HG03159 (cell line): Measurements from ENCODE around the gene ZNF273.
A peak's percentile ranks its signal among the peaks of the same experiment; 100 is the strongest.
"Not testable (repeated sequence)": the region's sequence is repeated elsewhere in the genome, so short reads cannot be mapped to it uniquely, and the experiment has no call there.

Experiments
- ATAC-seq: cut with Tn5 transposase; IDR thresholded peaks from one replicate; pipeline ENCODE4 v1.9.1; 2021; ENCODE audit warnings: mild to moderate bottlenecking, moderate library complexity; ENCODE audit not compliant: unreplicated experiment

The ZNF273 gene

DNA sequence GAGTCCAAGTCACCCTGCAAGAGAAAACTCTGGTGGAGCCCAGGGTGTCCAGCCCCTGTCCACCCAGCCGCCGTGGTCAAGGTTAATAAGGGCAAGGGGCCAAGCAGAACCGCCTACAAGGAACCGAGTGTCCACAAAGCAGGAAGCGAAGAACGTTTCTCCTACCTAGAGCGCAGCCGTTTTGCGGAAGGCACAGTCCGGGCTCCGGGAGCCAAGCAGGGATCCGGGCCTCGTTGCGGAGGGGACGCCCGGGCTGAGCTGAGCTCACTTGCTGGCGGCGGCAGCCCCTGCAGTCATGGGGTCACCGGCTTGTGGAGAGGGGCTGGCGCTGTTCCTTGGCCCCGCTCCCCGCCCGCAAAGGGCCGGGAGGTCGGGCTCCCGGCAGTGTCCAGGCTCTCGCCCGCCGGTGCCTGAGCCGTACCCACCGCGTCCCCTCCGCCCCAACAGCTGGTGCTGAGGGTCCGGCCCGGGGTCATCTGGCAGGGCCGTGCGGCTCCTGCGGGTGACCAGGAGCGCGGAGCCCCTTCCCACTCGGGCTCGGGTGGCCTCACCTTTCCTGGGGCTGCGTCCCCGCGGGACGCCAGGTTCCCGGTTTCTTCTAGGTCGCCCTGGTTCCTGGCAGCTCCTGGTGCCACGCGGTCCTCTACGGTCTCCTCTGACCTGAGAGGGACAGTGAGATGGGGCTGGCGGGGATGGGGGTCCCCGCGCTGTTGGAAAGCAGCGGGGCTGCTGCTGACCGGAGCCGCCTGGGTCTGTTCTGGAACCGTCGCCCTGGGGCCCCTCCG is 14.0 kb upstream of the ZNF273 start:
- peak; percentile 35 for ATAC-seq

DNA sequence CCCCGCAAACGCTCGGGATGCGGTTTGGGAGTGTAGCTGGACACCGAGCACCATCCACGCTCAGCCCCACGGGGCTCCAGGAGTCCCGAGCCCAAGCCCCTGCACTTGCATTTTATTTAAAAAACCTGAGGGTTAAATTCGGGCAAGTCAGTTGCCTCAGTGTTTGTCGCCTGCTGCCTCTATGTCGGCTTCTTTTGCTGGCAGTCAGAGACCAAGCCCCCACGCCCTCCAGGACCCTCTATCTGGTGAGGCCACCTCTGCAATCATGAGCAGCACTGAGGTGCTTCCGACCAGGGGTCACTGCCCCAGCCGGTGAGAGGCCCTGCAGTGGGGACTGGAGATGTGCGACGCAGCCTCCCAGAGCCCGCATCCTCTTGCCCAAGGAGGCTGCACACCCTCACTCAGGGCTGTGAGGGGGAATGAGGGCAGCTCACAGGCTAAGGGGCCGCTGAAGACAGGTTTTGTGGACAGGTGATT is 13.3 kb upstream of the ZNF273 start:
- no peak for ATAC-seq

DNA sequence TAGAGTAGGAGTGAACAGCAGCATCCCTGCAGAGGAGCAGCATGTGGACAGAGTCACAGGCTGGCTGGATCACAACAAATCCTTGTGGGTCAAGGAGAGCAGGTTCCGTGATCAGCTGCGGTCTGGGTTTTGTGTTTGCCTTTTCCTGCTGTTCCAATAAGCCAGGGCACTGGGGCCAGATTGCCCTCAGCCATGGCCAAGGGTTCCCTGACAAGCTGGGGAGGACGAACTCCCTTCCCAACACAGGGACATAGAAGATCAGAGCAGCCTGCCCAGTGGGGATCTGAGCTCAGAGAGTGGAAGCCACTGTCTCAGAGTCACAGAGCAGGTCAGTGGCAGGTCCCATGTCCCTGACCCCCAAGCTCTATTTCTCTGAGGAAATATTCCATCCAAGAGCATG is 12.8 kb upstream of the ZNF273 start:
- not testable (repeated sequence) for ATAC-seq

DNA sequence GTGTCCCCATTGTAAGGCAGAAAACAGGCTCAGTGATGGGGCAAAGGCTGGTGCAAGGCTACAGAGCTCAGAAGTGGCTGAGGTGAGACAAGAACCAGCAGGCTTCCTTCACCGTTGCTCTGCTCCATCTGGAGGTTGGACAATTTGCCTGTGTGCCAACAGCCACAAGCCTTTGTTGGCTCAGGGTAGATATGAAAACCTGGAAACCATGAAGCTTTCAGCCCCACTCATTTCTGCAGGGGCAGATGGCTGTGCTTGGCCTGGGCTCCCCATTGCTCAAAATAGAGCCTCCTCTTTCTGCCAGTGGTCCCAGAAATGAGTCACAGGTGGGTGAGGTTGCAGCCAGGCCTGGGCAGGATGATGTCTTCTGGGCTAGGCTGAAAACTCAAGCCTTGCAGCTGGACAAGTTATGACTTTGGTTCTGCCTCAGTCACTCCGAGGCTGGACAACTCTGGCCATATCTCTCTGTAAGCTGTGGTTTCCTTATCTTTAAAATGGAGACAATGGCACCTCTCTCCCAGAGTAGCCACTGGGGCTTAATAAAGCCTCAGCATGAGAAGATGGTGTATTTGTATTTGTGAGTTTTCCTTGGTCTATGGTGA is 12.2 kb upstream of the ZNF273 start:
- ATAC-seq = no peak

DNA sequence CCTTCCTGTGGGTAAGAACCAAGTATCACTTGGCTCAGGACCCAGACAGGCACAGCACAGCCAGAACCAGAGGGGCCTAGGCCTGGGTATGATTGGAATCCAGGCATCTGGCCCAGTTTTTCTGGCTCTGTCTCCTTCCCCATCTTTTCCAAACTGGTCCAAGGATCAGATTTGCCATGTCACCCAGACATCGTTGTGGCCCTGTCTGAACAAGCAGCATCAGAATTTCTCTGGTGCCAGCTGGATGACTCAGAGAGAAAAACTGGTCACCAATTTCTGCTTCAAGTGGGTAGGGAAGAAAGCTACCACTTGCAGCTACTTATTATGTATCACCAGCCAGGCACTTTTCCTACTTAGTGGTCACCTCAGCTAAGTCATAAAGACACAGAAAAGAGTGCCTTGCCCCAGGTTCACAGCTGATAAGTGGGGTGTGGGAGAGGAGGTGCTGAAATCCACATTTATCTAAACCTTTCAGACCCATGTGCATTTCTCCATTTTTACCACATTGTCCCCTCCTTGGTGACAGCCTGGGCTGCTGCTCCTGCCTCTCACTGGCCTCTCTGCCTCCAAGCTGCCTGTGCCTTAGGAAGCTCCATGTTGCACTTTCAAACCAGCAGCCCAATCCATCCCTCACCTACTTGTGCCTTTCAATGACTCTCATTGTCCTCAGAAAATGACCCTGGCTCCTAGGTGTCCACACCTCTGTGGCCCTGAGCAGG is 11.6 kb upstream of the ZNF273 start:
- ATAC-seq = not testable (repeated sequence)

DNA sequence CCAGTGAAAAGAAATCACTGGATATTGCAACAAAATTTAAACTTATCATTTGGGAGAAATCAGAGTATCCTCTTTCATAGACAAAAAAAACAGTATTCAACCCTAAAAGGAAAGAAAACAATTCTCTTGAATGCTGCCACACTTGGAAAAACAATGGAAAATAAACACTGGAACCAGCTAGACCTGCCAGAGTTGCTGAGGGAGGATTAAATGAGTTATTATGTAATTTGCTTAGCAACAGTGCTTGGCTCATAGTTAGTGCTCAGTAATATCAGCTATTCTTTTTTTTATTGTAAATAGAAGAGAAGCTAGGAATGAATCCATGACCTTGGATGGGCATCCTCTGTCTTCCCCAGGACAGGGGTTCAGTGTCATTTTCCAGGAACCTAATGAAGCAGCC is 11.0 kb upstream of the ZNF273 start:
- ATAC-seq = no peak

DNA sequence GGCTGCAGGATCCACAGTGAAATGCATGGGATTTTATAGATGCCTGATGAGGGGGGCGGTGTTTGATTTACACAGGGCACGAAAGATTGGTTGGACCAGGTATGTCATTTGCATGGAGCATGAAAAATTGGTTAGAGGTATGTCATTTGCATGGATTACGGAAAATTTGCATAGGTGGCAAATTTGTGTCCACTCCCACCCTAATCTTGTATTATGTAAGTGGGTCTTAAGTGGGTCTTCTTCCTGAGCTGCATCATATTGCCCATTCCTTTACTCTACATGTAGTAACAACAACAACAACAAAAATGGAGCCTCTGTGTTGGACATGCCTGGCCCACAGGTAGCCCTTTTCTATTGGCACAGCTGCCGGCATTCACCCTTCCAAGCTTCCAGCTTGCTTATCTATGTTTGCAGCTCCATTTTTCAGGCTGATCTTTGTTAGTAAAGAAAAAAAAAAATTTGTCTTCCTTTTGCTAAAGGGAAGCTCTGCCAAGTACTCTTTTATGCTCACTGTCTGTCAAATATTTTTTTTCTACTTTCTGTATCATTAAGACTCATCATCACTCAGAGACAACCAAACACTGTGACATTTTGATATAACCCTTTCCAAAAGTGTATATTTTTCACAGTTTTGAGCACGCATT is 10.3 kb upstream of the ZNF273 start:
- no peak for ATAC-seq

DNA sequence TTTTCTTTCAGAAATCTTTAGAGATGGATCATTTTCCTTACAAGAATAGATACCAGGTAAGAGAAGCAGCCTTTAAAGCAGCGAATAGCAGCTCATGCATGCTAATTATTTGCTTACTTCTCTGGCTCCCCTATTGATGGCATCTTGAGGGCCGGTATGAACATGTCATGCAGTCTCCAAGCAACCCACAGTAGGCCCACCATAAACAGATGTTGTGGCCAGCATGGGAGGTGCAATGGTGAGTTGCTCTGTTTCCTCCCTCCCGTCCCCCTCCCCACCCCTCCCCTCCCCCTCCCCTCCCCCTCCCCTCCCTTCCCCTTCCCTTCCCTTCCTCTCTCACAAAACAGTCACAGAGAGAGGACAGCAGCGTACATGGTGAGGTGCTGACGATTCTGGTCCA is 9.7 kb upstream of the ZNF273 start:
- ATAC-seq = no peak

DNA sequence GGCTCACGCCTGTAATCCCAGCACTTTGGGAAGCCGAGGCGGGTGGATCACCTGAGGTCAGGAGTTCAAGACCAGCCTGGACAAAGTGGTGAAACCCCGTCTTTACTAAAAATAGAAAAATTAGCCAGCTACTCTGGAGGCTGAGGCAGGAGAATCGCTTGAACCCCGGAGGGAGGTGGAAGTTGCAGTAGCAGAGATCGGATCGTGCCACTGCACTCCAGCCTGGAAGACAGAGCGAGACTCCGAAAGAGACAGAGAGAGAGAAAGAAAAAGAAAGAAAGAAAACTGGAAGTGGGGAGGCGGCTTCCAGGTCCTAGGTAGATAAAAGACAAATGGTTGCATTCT is 640 bp upstream of the ZNF273 start:
- ATAC-seq = not testable (repeated sequence)

DNA sequence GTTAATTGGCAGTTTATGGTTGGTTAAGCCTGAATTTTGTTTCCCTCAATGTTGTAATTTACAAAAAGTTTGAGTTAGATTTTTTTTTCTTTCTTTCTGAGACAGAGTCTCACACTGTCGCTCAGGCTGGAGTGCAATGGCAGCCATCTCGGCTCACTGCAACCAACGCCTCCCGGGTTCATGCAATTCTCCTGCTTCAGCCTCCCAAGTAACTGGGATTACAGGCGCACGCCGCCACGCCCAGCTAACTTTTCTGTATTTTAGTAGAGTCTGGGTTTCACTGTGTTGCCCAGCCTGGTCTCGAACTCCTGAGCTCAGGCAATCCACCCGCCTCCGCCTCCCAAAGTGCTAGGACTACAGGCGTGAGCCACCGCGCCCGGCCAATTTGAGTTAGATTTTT is 935 bp downstream of the ZNF273 start:
- no peak for ATAC-seq

DNA sequence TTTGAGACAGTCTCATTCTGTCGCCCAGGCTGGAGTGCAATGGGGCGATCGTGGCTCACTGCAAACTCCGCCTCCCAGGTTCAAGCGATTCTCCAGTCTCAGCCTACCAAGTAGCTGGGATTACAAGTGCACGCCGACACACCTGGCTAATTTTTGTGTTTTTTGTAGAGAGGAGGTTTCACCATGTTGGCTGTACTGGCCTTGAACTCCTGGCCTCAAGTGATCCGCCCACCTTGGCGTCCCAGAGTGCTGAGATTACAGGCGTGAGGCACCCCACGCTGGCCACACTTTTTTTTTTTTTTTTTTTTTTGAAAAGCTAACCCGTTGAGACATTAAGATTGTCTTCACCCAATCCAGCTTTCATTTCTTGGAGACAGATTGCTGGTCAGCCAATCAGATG is 2.1 kb downstream of the ZNF273 start:
- ATAC-seq = no peak

DNA sequence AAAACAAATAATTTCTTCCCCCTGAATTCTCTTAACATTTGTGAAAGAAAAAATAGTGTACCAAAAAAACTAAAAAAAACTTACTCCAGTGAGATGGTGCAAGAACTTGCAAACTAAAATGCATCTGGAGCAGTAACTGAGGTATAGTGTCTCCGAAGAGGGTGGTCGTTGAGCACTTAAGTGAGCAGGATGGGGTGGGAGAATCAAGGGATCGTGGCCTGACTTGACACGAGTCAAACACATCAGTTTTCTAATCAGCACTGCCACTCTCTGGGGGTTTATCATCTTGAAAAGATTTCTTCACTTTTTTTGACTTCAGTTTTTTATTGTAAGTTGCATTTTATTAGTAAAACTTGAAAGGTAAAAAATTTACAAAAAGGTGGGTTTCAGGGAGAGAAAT is 2.5 kb downstream of the ZNF273 start:
- ATAC-seq = no peak

DNA sequence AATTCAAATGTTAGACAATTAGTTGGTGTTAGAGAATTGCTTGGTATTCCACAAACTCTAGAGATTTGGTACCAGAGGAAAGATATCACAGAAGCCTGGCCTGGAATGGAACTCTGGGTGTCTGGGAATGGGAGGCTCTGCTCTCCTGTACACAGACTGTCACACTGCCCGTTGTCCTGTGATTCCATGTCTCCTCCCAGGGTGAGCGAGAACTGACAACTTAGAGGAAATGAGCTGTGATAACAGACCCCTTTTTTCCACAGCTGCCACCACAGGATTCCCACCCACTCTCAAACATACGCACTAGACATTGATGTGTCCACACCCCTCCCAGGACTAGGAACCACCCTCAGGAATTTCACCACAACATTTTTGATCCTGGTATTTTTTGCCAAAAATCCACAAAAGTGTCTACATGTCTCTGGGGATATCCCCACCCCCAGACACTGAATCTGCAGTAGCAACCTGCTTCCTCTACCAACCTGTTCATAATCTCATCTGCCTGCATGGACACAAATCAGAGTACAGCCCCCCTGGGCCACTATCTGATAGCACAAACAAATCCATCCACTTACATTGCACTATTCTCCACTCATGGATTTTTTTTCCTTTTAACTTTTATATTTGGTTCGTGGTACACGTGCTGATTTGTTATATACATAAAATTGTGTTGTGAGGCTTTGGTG is 4.7 kb downstream of the ZNF273 start:
- ATAC-seq = no peak

DNA sequence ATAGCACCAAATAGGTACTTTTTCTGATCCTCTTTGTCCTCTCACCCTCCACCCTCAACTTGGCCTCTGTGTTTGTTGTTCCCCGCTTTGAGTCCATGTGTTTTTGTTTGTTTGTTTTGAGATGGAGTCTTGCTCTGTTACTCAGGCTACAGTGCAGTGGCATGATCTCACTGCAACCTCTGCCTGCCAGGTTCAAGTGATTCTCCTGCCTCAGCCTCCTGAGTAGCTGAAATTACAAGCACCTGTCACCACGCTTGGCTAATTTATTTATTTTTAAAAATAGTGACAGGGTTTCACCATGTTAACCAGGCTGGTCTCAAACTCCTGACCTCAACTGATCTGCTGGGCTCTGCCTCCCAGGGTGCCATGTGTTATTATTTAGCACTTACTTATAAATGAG is 5.3 kb downstream of the ZNF273 start:
- ATAC-seq = no peak

DNA sequence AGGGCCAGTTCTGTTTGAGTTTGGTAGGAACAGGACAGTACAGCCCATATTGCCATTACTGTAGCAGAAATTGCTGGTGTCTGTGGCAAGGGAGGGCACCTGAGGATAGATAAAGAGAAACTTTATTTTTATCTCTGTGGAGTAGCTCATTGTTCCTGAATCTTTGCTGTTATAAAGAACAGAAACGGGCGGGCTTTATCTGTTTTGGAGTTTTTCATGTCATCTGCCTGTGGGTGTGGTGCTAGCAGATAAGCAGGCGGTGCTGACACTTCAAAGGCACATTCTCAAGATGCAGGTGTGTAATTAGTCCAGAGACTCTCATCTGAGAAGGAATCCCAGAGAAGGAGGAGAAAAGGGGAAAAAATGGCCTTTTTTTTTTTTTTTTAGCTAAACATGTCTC is 11.5 kb downstream of the ZNF273 start:
- no peak for ATAC-seq

DNA sequence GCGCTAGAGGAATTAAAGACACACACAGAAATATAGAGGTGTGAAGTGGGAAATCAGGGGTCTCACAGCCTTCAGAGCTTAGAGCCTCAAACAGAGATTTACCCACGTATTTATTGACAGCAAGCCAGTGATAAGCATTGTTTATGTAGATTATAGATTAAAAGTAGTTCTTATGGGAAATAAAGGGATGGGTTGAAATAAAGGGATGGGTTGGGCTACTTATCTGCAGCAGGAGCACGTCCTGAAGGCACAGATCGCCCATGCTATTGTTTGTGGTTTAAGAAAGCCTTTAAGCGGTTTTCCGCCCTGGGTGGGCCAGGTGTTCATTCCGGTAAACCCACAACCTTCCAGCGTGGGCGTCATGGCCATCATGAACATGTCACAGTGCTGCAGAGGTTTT is 12.2 kb downstream of the ZNF273 start:
- ATAC-seq = not testable (repeated sequence)

DNA sequence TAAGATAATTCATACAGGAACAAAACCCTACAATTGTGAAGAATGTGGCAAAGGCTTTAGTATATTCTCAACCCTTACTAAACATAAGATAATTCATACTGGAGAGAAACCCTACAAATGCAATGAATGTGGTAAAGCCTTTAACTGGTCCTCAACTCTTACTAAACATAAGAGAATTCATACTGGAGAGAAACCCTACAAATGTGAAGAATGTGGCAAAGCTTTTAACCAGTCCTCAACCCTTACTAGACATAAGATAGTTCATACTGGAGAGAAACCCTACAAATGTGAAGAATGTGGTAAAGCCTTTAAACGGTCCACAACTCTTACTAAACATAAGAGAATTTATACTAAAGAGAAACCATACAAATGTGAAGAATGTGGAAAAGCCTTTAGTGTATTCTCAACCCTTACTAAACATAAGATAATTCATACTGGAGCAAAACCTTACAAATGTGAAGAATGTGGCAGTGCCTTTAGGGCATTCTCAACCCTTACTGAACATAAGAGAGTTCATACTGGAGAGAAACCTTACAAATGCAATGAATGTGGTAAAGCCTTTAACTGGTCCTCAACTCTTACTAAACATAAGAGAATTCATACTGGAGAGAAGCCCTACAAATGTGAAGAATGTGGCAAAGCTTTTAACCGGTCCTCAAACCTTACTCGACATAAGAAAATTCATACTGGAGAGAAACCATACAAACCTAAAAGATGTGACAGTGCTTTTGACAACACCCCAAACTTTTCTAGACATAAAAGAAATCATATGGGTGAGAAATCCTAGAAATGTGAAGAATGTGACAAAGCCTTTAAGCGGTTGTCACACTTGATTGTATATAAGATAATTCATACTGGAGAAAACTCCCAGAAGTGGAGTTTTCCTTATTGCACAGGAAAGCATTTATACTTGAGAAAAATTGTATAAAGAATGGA is 25.4 kb downstream of the ZNF273 start:
- ATAC-seq = not testable (repeated sequence)

DNA sequence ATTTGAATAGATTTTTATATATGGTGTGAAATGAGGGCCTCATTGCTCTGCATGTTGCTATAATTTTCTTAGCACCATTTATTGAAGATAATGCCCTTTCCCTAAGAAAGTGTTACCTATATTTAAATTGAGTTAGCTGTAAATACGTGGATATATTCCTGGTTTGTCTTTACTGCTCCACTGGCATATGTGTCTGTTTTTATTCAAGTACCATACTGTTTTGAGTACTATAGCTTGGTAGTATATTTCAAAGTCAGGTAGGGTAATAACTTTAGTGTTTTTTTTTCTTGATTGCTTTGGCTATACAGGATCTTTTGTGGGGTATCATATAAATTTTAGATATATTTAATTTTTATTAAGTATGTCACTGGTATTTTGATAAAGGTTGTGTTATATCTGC is 31.4 kb downstream of the ZNF273 start:
- ATAC-seq = no peak

DNA sequence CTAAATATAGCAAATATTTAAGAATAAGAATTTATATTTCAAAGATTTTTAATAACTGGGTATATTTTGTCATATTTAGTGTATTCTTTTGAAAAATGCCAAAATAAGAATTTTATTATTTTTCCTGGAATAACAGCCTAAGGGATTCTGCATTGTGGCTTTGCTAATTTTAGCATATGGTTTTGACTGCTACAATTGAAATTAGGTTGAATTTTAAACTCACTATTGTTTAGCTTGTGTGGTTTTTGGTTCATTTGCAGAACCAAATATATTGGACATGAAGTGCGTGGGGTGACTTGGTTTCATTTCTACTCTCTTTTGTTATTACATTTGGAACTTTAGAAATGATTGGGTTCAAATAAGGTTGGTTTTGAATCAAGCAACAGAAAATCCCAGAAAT is 35.5 kb downstream of the ZNF273 start:
- no peak for ATAC-seq

DNA sequence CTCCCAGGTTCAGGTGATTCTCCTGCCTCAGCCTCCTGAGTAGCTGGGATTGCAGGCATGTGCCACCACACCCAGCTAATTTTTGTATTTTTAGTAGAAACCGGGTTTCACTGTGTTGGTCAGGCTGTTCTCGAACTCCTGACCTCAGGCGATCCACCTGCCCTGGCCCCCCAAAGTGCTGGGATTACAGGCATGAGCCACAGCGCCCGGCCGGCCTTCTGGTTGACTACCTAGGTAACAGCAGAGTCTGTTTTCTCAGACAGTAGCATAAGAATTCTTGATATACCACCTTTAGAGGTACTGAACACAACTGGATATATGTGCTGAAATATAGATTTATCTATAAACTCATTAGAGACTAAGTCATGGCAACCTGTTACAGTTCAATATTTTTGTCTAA is 36.9 kb downstream of the ZNF273 start:
- not testable (repeated sequence) for ATAC-seq
